Right lobe of liver (tissue), 4 donors: ENCODE measurements around the gene DNPH1.

Experiments
- POLR2A ChIP-seq: fragments of 450-650 bp; IDR thresholded peaks from one replicate; pipeline ENCODE4 v1.6.1; 2017; ENCODE audit warnings: antibody characterized with exemption, mild to moderate bottlenecking
- TF ChIP-seq, protein P1 (sequence below), 4 donors: fragments of 200-600 bp in 3 of 4; fragments of 450-650 bp in 1 of 4; IDR thresholded peaks; one replicate each; pipeline versions ENCODE4 v1.5.1 to v1.8.0; 2016 to 2022; ENCODE audit warnings: antibody characterized with exemption in 4 of 4, mild to moderate bottlenecking in 2 of 4
- donor health status: DM: no; HTN: no; CAD: no.
- donor health status: DM: no; HTN: no; CAD: no.
- donor health status: DM: no; HTN: yes; CAD: no.

DNA sequence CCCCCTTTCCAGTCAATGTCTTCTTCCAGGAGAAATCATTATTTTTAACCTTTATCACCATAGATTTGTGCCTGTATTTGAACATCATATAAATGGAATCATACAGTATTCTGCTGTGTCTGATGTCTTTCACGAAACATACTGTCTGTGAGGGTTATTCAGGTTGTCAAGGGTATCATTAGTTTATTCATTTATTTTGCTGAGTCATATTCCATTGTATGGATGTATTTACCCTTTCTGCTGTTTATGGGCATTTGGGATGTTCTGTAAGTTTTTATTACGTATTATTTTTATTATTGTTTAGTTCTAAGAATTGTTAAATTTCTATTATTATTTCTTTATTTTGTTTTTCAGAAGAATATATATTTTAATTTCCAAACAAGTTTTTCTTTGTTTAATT lies 22.0 kb downstream of the DNPH1 start:
- TF ChIP-seq, protein P1, sequence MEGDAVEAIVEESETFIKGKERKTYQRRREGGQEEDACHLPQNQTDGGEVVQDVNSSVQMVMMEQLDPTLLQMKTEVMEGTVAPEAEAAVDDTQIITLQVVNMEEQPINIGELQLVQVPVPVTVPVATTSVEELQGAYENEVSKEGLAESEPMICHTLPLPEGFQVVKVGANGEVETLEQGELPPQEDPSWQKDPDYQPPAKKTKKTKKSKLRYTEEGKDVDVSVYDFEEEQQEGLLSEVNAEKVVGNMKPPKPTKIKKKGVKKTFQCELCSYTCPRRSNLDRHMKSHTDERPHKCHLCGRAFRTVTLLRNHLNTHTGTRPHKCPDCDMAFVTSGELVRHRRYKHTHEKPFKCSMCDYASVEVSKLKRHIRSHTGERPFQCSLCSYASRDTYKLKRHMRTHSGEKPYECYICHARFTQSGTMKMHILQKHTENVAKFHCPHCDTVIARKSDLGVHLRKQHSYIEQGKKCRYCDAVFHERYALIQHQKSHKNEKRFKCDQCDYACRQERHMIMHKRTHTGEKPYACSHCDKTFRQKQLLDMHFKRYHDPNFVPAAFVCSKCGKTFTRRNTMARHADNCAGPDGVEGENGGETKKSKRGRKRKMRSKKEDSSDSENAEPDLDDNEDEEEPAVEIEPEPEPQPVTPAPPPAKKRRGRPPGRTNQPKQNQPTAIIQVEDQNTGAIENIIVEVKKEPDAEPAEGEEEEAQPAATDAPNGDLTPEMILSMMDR (IDR thresholded peaks at IDR 0.05), result no peak
- no peak for TF ChIP-seq POLR2A
